K562 treated with DMSO at 1 percent for 24 hours (cell line): Measurements from ENCODE around the gene SLC41A2. TPM values are rescaled to one million over a fixed set of nuclear protein-coding genes. Genes with fewer than 3 reads are reported as not detected.

Experiments
- total RNA-seq: library from RNA; unstranded; fragments of 300-600 nt; gene quantifications from 2 replicates; pipeline ENCODE4 v1.2.3, GENCODE V29; 2022; ENCODE audit warnings: low read depth; ENCODE audit not compliant: insufficient read depth

SLC41A2 gene, protein sequence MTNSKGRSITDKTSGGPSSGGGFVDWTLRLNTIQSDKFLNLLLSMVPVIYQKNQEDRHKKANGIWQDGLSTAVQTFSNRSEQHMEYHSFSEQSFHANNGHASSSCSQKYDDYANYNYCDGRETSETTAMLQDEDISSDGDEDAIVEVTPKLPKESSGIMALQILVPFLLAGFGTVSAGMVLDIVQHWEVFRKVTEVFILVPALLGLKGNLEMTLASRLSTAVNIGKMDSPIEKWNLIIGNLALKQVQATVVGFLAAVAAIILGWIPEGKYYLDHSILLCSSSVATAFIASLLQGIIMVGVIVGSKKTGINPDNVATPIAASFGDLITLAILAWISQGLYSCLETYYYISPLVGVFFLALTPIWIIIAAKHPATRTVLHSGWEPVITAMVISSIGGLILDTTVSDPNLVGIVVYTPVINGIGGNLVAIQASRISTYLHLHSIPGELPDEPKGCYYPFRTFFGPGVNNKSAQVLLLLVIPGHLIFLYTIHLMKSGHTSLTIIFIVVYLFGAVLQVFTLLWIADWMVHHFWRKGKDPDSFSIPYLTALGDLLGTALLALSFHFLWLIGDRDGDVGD
- total RNA-seq = 2.6 and 5.9 TPM in 2 replicates

GRCh38 chr12:104958001-104958804, at the start of gene SLC41A2:
TSS of gene SLC41A2 (minus strand) at chr12:104958290. CDS start at chr12:104928527, 29,763 bp downstream.

DNA sequence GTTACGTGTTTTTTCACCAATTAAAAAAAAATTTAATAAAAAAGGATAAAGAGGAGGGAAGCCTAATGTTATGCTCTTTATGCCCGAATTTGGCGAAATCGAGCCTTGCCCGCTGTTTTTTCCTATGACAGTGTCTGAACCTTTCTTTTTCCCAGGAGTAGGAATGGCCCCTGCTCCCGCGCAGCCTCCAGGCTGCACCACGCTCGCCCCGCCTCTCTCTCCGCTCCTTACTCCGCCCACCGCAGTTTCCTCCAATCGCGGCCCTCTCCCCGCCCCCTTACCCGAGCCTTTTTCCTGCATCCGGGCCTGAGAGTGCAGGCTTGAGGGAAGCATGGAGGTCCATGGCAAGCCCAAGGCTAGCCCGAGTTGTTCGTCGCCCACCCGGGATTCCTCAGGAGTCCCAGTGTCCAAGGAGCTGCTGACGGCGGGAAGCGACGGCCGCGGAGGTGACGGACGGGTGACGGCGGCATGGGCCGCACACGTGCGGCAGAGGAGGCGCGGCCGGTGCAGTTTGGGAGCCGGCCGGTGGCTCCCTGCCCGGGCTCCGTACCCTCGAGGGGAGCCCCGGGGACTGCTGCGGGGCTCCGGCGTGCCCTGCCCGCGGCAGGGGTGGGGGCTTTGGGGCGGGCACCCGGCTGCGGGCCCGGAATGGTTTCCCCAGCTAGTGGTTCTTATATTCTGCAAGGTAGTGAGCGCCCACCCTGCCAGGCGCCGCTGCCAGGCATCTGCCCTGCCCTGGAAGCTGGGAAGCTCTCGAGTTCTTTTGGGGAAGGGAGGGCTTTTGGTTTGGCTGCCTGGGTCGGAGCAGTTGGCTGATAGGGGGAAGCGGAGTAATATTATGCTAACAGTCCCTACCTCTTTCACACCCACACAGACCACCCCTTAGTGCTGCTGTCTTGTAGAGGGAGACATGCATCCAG, 28.2 kb upstream of the SLC41A2 start, which contains the start of gene NOPCHAP1:
NOPCHAP1 (plus strand) TSS at position 295 of the 920 bp plus-strand sequence; CDS start at position 332, 37 bp downstream.

Other genes with a start within 250 kb of the SLC41A2 start
- gene NOPCHAP1, start 28.0 kb upstream of the SLC41A2 start, total RNA-seq = 6.4 and 7.5 TPM in 2 replicates
- 11.3 and 11.6 TPM in 2 replicates for gene ALDH1L2, start 126.2 kb upstream of the SLC41A2 start, total RNA-seq
- gene WASHC4, start 149.4 kb upstream of the SLC41A2 start, total RNA-seq = 8.9 and 11.1 TPM in 2 replicates